Stimulated activated CD8-positive, alpha-beta memory T cell treated with anti-CD3 and anti-CD28 coated beads, Interleukin-7, amount 100 ng/mL, for 24 hours (primary cell): ENCODE results near the gene SLC38A9.
"Not testable (repeated sequence)": the region's sequence is repeated elsewhere in the genome, so short reads cannot be mapped to it uniquely, and the experiment has no call there.

ENCODE experiments used
- DNase-seq: peaks from one replicate; pipeline ENCODE4 v3.0.0-alpha.2; 2020; ENCODE audit warnings: low read depth

SLC38A9 gene

DNA sequence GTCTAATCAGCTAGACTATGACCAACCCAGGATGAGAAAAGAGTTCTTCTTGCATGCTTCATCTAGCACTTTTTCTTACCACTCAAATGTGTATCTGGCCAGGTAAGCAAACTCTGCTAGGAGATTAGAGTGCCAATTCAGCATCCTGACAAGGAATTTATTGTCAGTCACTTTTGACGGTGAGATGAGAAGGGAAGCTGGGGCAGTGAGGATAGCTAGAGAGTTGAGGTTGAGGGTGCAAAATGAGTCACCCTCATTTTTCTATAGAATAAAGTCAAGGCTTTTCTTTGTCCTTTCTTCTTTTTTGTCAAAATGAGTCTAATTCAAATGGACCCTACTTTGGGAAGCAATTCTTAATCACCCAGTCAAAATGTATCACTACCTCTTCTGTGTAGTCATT is 102.7 kb downstream of the SLC38A9 start:
- no peak for DNase-seq

DNA sequence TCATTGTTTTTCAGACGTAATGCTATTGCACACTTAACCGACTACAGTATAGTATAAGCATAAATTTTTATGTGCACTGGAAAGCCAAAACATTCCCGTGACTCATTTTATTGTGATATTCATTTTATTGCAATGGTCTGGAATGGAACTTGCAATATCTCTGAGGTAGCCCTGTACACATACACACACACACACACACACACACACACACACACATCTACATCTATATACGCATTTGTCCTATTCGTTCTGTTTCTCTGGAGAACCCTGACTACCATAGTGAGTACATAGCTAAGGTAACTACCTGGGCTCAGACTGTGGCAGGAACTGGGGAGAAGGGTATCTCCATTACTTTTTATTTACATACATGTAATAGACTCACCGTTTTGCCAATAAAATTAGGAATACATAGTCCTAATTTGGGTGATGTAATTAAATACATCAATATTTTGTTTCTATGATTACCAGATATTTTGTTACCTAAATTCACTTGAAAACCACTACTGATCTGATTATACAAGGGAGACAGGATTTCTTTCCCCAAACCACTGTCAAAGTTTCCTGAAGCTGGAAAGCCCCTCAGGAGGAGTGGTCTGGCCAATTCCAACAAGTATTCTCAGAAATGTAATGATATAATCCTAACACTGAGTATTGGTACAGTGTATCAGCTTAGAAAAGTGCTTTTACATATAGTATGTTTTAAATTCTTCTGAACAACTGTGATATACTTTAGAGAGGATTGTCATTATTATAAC is 103.4 kb downstream of the SLC38A9 start:
- DNase-seq, result no peak

DNA sequence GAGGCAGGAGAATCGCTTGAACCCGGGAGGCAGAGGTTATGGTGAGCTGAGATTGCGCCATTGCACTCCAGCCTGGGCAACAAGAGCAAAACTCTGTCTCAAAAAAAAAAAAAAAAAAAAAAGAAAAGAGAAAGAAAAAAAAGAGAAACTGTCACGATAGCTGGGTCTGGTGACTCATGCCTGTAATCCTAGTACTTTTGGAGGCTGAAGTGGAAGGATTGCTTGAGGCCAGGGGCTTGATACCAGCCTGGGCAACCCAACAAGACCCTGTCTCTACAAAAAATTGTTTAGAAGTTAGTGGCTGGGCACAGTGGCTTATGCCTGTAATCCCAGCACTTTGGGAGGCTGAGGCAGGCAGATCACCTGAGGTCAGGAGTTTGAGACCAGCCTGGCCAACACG is 104.8 kb downstream of the SLC38A9 start:
- DNase-seq, result not testable (repeated sequence)

DNA sequence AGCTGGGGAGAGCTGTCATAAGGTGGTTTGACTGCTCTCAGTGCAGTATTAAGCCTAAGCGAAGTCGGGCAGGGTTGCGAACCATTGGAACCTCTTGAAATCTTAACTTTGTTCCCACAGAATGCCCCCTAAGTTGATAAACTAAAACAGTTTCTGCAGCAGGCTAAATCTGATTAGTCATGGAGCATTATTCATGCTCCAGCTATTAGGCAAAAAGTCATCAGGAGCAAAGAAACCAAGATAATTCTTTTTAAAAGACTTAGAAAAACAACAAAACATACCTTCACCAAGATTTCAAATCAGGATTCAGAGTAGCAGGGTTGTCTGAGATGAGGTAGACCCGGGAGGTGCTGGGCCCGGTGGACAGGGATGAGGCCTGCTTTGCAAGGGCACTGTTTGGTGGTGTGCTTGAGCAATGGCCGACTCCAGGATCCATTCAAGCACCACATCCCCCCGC is 107.5 kb downstream of the SLC38A9 start:
- no peak for DNase-seq

DNA sequence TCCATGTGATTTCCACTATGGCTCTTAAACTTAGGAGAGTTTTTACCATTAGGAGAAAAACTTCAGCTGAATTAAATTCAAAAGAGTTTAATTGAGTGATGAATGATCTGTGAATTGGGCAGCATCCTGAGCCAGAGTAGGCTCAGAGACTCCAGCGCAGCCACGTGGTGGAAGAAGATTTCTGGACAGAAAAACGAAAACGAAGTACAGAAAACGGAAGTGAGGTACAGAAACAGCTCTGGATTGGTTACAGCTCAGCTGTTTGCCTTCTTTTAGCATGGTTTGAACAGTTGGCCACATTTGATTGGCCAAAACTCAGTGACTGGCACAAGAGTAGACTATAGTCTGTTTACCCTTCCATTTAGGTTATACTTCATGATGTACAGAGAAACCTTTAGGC is 108.2 kb downstream of the SLC38A9 start:
- DNase-seq, result no peak

DNA sequence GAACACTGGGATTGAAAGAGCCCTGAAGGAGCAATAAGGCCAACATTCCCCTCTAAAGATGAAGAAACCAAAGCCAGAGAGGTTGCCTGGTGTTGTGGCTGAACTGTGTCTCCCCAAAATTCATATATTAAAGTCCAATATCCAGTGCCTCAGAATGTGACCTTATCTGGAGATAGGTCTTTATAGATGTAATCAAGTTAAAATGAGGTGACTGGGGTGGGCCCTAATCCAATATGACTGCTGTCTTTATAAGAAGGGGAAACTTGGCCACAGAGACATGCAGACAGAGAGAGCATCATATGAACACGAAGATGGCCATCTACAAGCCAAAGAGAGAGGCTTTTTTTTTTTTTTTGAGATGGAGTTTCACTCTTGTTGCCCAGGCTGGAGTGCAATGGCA is 110.5 kb downstream of the SLC38A9 start:
- DNase-seq, result no peak

DNA sequence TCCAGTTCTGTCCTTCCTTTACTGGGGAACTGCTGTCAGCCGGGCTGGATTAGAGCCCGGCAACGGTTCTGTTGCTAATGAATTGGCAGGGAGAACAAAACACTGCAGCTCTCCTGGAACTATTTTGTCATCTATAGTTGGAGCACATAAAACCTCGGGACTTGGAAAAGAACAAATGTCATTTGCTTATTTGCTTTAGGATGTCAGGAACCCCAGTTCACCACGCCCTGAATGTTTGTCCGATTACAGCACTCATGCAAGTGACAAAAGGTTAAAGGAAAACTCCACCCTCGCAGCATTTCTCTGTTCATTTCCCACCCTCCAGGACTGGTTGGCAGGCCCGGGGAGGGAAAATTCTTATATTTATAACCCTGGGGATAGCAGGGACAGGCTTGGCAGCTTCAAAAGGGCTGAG is 110.9 kb downstream of the SLC38A9 start:
- DNase-seq, result no peak

DNA sequence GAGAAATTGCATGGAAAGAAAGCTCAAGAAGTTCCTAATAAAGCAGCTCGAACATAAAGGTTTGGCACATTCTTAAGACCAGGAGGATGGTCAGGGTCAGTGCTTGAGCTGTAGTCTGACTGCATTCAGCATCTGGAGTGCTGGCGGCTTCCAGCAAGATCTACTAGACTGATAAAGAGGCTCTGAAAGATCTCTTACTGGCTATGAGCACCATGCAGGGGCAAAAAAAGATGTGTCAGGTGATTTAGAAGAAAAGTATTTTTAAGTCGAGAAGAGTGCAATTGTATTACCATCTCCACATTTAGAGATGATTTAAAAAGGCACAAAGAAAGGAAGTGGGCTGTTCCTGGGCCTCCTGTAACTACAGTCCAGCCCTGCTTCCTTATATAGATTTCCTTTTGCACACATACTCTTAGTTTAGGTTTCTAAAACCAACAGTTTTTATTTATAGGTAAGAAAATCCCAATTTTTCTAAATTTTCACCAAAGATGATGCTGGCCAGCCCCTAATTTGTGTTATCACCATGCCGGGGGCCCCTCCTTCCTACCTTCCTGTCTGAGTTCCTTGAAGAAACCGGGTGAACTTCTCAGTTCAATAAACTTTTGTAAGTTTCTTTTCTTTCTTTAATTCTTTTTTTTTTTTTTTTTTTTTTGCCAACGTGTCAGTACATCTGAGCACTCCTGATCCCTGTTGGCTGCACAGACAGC is 111.5 kb downstream of the SLC38A9 start:
- no peak for DNase-seq

DNA sequence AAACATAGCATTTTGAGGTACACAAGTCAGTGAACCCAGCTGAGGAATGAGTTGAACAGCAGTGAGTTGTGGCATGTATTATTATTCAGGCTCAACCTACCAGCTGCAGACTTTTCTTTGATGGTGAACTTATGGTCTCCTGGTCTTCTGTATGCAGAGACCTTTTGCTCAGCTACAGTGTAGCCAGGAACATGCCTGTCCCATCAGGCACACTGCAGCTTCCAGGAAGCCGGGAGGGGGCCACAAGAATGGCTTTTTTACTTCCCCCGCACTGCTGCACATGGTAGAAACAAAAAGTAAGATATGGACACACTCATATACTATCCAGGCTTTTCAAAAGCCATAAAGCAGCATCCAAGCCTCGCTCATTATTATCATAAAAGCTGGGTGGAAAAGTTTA is 112.0 kb downstream of the SLC38A9 start:
- DNase-seq, result no peak

DNA sequence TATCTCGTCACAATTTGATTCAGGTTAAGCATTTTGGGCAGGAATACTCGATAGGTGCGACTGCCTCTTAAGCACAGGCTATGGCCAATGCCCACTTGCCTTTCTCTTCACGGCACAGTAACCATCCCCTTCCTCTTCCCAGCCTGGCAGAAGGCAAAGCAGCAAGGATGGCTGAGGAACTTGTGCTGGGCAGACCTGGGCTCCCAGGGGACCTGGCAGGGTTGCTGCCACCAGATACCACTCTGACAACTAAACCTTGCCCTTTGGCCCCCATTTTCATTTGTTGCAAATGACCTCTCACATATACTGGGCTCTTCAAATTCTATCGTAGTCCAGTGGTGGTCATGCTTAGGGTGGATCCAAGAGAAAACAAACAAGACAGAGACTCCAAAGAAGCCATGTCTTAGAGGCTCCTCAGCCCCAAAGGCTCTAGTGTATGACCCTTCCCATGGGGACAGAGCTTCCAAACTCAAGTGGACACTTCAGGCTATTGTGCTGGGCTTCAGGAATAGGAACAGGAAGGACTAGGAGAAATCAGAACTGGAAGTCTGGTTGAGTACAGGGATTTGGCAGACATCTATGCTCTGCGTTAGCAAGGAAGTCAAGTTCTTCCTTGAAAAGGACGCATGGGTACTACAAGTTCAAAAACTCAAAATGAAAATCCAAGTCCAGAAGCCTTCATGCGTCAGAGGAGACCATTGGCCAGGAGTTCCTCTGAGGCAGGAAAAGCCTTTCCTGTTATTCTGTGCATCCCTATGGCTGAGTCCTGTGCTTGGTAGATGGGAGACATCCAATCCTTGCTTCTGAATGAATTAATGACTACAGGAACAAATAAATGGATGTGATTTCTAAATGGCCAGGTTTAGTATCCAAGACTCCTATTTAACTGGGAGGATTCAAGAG is 112.7 kb downstream of the SLC38A9 start:
- DNase-seq, result no peak

DNA sequence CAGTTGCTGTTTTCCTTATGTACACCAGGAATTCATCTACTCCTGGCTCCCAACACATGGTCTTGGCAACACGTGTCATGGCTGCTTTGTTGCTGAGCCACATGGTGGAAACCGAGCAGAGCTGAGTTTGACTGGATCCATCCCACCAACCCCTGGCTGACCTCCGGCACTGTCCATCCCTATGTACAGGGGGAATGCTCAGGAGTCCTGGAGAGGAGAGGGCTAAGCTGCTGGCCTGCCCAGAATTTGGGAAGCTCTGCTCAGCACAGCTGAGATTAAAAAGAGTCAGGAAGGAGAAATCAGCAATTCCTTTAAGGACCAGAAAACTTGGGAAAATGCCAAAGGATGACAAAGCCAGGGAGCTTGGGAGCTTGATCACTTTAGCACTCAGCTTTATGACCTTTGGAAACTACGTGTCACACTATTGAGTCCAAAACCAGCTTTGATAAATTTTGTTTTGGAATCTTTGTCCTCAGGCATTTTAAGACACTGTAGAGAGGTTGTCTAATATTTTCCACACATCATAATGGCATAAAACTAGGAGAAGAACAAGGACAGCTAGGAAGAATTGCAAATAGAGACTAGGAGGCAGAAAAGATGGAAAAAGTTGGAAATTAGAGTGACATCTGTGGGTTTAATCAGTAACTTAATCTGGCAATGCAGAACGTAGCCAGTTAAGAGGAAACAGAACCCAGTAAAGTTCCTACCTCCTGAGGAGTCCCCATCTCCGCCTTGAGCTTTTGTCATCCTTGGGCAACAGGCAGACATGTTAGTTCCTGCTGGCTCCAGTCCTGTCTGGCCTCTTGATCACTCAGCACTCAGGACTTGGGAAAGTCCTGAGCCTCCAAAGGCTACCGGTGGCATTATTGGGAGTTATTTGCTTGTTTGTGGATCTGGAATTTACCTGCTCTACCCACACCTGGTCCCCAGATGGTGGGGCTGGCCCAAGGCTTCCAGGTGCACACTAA is 114.8 kb downstream of the SLC38A9 start:
- DNase-seq, result no peak

DNA sequence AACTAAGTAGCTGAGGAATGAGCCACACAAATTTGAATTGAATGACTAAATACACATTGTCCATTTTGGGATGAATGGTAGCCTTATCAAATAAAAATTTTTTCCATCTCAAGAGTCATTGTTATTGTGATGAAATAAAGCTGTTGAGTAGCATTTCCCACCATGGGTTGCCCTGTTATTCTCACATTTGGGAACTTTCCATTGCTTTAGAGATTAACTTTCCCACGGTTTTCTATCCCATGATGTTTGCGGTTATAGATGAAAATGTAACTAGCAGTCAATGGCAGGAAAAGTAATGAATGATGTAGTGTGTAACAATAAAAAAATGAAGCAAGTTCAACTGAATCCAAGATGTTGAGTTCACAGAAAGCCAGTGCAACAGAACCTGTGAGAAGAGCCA is 117.5 kb downstream of the SLC38A9 start:
- no peak for DNase-seq

DNA sequence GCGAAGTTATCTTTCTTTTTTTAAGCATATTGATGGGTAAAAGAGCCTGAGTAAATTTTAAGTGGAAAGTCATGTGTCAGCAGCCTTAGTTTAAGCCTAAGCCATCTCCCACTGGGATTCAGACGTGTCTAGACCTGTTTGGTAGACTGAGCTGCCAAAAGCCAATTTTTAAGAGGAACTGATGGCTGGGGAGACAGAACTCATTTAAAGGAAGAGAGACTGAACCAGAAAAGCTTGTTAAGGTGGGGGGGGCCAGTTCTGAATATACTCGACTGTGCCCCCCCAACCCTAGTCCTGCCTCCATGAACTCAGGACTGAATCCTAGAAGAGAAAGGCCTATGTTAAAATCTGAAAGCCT is 119.0 kb downstream of the SLC38A9 start:
- no peak for DNase-seq

DNA sequence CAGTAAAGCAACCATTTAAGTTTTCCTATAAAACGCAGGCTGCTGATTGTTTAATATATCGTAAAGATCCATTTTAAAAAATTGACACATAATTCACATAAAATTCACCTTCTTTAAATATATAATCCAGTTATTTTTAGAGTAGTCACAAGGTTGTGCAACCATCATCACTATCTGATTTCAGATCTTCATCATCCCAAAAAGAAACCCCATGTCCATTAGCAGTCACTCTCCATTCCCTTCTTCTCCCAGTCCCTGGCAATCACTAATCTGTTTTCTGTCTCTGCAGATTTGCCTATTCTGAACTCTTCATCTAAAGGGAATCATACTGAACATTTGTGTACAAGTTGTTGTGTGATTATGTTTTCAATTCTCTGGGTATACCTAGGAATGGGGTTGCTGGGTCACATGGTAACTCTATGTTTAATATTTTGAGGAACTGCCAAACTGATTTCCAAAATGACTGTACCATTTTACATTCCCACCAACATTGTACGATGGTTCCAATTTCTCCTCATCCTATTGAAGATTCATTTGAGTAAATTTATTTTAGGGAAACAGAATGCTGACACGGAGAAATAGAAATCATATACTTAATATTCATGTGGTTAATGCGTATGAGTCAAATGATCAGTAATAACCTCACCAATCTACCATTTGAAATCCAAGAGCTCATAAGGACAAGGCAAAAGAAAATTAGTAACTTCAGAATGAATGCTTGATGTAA is 119.6 kb downstream of the SLC38A9 start:
- no peak for DNase-seq

DNA sequence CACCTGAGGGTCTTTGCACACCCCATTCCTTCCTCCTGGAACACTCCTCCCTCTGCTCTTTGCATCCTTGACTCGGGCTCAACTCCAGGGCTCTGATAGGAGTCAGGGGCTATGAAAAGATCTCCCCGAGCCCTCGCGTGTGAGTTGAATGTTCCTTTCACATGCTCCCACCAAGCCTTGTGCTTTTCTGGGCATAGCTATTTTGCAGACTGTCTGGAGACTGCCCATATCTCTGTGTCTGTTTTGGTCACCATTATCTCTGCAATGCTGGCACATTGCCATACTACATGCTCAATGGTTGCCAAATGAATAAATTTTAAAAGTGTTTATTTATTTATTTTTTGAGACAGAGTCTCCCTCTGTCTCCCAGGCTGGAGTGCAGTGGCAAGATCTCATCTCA is 120.4 kb downstream of the SLC38A9 start:
- no peak for DNase-seq

DNA sequence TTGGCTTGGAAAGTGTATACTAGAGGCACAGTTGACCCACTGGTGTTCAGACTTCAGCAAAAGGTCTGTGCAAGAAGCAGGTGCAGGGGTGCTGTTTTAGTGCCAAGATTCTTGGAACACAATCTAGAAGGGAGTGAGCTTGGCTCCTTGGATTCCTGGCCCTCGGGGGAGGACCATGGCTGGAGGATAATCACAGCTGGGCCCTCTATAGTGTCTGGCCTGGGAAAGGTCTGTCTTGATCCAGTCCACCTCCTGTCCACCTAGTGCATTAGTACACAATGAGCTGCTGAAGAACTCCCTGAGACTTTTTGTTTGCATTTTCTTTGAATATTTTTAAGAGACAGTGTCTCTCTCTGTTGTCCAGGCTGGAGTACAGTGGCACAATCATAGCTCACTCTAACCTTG is 126.9 kb downstream of the SLC38A9 start:
- DNase-seq, result no peak

DNA sequence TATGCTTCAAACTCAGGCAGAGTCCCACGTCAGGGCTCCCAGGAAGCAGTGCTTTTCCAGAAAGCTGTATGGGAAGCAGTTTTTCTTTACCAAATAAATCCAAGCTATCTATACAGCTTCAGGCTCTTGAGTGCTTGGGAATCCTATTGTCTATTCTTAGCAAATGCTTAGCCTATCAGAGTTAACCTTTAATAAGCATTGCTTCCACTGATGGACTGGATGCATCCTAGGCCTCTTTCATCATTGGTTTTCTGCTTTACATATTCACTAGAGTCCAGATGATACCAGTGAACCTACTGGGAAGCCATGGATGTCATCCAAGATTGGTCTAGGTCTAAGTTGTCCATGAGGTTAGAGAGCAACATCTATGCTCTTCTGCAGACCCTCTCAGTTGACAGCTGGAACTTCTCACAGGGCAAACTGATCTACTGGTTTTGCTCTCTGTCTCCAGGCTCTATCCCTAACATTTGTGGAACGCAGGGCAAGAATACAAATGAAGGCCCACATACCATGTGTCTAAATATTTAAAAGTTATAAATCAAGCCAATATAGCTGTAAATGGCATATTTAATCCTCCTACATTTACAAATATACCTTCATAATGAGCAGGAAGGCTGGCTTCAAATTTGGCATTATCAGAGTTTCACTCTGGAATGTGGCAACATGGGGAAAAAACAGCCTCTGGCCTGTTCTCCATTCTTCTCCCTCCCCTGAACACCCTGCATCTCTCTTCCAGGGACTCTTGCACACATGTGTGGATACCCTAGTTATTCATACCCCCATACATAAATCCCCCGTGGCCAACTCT is 127.5 kb downstream of the SLC38A9 start:
- no peak for DNase-seq

DNA sequence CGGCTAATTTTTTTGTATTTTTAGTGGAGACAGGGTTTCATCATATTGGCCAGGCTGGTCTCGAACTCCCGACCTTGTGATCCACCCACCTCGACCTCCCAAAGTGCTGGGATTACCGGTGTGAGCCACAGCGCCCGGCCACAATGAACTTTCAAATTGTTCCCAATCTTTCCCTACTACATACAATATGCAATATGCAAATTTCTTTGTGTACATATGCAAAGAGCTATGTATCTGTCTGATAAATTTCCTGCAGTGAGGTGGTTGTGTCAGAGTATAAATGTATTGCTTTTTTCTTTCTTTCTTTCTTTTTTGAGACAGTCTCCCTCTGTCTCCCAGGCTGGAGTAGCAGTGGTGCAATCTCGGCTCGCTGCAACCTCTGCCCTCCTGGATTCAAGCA is 128.5 kb downstream of the SLC38A9 start:
- no peak for DNase-seq

DNA sequence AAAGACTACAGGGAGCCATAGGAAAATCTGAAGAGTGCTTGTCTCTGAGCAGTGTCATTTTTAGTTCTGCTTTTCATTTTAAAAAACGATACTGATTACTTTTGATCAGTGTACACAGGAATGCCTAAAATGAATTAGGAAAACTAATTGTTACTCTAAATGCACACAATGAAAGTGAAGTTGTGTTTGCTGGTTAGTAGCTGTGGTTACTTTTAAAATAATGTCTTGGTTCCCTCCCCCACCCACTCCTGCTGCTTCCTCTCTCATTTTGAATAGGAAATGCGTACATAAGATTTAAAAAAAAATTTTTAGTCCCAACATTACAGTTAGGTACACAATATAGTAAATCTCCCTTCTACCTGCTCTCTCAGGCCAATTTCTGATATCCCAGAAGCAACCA is 129.9 kb downstream of the SLC38A9 start:
- no peak for DNase-seq

DNA sequence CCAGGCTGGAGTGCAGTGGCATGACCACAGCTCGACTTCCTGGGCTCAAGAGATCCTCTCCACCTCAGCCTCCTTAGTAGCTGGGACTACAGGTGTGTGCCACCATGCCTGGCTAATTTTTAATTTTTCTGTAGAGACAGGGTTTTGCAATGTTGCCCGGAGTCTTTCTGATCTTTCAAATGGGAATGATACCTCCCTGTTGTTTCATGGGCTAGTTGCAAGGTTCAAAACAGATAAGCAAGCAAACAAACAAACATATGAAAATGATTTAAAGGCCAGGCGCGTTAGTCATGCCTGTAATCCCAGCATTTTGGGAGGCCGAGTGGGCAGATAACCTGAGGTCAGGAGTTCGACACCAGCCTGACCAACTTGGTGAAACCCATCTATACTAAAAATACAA is 132.1 kb downstream of the SLC38A9 start:
- DNase-seq, result no peak
